IPS-20b (cell line): ENCODE results near the gene PTPN6.
A peak's percentile ranks its signal among the peaks of the same experiment; 100 is the strongest.

Source experiments
- H3K27ac ChIP-seq: one replicate; pipeline ENCODE4 v1.5.1; 2013; ENCODE audit warnings: low read length
- H3K27me3 ChIP-seq: 2 replicates; pipeline ENCODE4 v1.6.1; 2013; ENCODE audit warnings: mild to moderate bottlenecking, low read length, inconsistent platforms; ENCODE audit not compliant: insufficient read depth
- H3K36me3 ChIP-seq: 2 replicates; pipeline ENCODE4 v1.6.1; 2013; ENCODE audit warnings: low read depth, mild to moderate bottlenecking, inconsistent platforms, low read length, moderate library complexity; ENCODE audit not compliant: insufficient read depth
- H3K4me1 ChIP-seq: 2 replicates; pipeline ENCODE4 v1.6.1; 2013; ENCODE audit warnings: mild to moderate bottlenecking, control low read depth, inconsistent platforms, low read length, moderate library complexity; ENCODE audit not compliant: insufficient read depth
- H3K4me3 ChIP-seq: 2 replicates; pipeline ENCODE4 v1.5.1; 2013; ENCODE audit warnings: mild to moderate bottlenecking, low read length, inconsistent platforms
- H3K9ac ChIP-seq: 2 replicates; pipeline ENCODE4 v1.6.1; 2013; ENCODE audit warnings: low read depth, mild to moderate bottlenecking, inconsistent platforms, low read length, moderate library complexity
- H3K9me3 ChIP-seq: 2 replicates; pipeline ENCODE4 v1.6.1; 2013; ENCODE audit warnings: mild to moderate bottlenecking, low read depth, low read length, inconsistent platforms; ENCODE audit not compliant: insufficient read depth

Gene PTPN6

GRCh38 chr12:6925540-6926279, 25.4 kb upstream of the PTPN6 start:
- Histone ChIP-seq H3K4me1 (peaks cover 33% of the 10 kb centered on the region; the same call in 1 of the 2 replicates), H3K9me3 (no peaks in the 10 kb centered on the region), H3K4me3 (peak overlapping the region; percentile 74), H3K36me3 (peaks cover 41% of the 10 kb centered on the region), H3K27me3 (no peaks in the 10 kb centered on the region), H3K9ac (peak overlapping the region; percentile 70; the same call in 1 of the 2 replicates), H3K27ac (peak overlapping the region; percentile 64)

- Histone ChIP-seq H3K4me3 (peak within 1 kb of the TSS; percentile 97), H3K9me3 (no peaks in the 10 kb centered on the region), H3K27ac (peak within 1 kb of the TSS; percentile 64), H3K36me3 (peaks cover 29% of the 10 kb centered on the region), H3K9ac (peak within 1 kb of the TSS; percentile 90), H3K4me1 (peaks cover 33% of the 10 kb centered on the region; the same call in 1 of the 2 replicates), H3K27me3 (no peaks in the 10 kb centered on the region)
These were observed 23.7 kb upstream of the PTPN6 start, which contains the start of gene ATN1 for GRCh38 chr12:6927379-6928021. ATN1 (plus strand) TSS chr12:6927959; CDS start chr12:6934002, 6,043 bp downstream.

DNA sequence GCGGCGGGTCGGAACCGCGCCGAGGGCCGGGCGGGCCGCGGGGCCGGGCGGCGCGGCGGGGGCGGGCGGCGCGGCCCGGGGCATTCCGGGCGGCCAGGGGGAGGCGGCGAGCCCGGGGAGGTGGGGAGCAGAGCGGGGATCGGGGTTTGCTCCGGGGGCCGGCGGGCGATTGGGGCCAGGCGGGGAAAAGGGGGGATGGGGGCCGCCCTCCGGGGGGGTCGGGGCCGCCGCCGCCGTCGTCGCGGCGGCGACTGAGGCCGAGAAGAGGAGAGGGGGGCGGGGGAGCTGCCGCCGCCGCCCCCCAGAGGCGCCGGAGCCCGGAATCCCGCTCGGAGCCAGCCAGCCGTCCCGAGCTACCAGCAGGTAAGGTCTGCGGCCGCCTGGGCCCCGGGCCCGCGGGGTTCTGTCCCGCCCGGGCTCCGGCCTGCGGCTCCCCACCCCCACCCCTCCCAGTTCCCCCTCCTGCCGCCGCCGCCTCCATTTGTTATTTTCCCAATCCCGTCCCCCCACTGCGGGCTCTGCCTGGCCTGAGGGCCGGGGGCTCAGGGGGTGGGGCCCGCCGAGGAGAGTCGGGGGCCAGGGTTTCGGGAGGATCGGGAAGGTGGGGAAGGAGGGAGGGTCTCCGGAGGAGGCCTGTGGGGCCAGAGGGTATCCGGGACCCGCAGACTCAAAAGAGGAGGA, 23.0 kb upstream of the PTPN6 start:
- Histone ChIP-seq H3K27me3 (no peaks in the 10 kb centered on the region), H3K4me3 (peak overlapping the region; percentile 97), H3K4me1 (peaks cover 33% of the 10 kb centered on the region; the same call in 1 of the 2 replicates), H3K9ac (peak overlapping the region; percentile 90), H3K9me3 (no peaks in the 10 kb centered on the region), H3K36me3 (peaks cover 29% of the 10 kb centered on the region; the same call in 1 of the 2 replicates), H3K27ac (peak overlapping the region; percentile 53)

DNA sequence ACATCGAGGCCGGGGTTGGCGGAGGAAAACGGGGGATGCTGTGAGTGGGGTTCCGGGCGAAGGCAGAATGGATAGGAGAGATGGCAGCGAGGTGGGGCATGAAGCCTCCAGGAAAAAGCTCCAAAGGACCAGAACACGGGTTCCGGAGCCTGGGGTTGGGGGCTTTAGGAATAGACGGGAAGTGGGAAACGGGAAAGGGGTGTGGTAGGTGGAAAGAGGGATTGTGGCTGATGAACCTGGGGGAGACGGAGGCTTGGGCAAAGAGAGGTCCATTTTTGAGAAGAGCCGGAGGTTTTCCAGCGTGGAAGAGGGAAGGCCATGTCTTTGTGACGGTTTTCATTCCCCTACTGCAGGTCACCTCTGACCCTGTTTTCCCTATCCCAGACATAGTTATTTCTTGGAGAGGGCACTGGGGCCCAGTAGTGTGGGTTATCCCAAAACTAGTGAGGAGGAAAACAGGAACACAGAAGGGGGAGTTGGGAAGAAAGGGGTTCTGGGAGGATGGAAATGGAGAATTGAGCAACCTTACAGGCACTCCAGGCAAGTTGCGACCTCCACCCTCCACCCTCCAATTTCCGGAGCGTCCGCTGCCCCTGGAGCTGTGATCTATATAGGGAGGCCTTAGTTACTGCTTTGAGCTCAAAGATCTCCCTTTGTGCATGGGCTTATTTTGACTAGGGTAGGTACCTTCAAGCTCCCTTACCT, 22.3 kb upstream of the PTPN6 start:
- Histone ChIP-seq H3K36me3 (peaks cover 29% of the 10 kb centered on the region), H3K9me3 (no peaks in the 10 kb centered on the region), H3K9ac (peak overlapping the region; percentile 90), H3K27me3 (no peaks in the 10 kb centered on the region), H3K4me3 (peak overlapping the region; percentile 97), H3K4me1 (peaks cover 33% of the 10 kb centered on the region; the same call in 1 of the 2 replicates), H3K27ac (peak overlapping the region; percentile 53)

GRCh38 chr12:6929466-6930452, 21.4 kb upstream of the PTPN6 start:
- H3K9me3 ChIP-seq = no peaks in the 10 kb centered on the region
- H3K9ac ChIP-seq = peak overlapping the region; percentile 90; the same call in 1 of the 2 replicates
- H3K4me3 ChIP-seq = peak overlapping the region; percentile 97
- H3K4me1 ChIP-seq = peaks cover 29% of the 10 kb centered on the region; the same call in 1 of the 2 replicates
- no peak overlapping the region for H3K27ac ChIP-seq
- peaks cover 35% of the 10 kb centered on the region for H3K36me3 ChIP-seq
- H3K27me3 ChIP-seq = no peaks in the 10 kb centered on the region

DNA sequence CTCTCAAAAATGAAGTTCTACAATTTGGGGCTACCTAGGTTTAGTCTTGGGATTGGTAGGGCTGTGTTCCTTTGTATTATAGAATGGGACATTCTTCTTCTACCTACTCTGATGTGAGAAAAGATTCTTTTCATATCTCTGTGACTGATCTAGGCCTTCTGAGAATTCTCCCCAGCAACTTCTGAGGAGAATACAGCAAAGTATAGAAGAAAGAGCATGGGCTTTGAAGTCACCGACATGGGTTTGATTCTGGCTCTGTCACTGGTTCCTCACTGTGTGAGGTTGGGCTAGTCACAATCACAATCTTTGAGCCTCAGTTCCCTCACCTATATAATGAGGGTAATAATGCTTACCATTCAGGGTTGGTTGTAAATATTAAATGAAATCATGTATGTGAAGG, 18.4 kb upstream of the PTPN6 start:
- peaks cover 49% of the 10 kb centered on the region for H3K36me3 ChIP-seq
- no peak overlapping the region for H3K27ac ChIP-seq
- H3K4me3 ChIP-seq = no peak overlapping the region
- H3K9ac ChIP-seq = no peak overlapping the region; the same call in 1 of the 2 replicates
- H3K27me3 ChIP-seq = no peaks in the 10 kb centered on the region
- no peaks in the 10 kb centered on the region for H3K9me3 ChIP-seq
- peaks cover 12% of the 10 kb centered on the region; the same call in 1 of the 2 replicates for H3K4me1 ChIP-seq

GRCh38 chr12:6934110-6934509, 17.0 kb upstream of the PTPN6 start:
- peaks cover 15% of the 10 kb centered on the region; the same call in 1 of the 2 replicates for H3K4me1 ChIP-seq
- H3K36me3 ChIP-seq = peaks cover 58% of the 10 kb centered on the region
- no peak overlapping the region for H3K27ac ChIP-seq
- no peak overlapping the region for H3K4me3 ChIP-seq
- no peak overlapping the region for H3K9ac ChIP-seq
- H3K27me3 ChIP-seq = no peaks in the 10 kb centered on the region
- H3K9me3 ChIP-seq = no peaks in the 10 kb centered on the region

- H3K4me3 ChIP-seq = no peak overlapping the region
- H3K9ac ChIP-seq = no peak overlapping the region
- no peak overlapping the region for H3K27ac ChIP-seq
- no peaks in the 10 kb centered on the region for H3K27me3 ChIP-seq
- H3K4me1 ChIP-seq = peaks cover 4% of the 10 kb centered on the region; the same call in 1 of the 2 replicates
- H3K36me3 ChIP-seq = peaks cover 63% of the 10 kb centered on the region
- no peaks in the 10 kb centered on the region for H3K9me3 ChIP-seq
These were observed 15.6 kb upstream of the PTPN6 start for GRCh38 chr12:6935371-6936193.

DNA sequence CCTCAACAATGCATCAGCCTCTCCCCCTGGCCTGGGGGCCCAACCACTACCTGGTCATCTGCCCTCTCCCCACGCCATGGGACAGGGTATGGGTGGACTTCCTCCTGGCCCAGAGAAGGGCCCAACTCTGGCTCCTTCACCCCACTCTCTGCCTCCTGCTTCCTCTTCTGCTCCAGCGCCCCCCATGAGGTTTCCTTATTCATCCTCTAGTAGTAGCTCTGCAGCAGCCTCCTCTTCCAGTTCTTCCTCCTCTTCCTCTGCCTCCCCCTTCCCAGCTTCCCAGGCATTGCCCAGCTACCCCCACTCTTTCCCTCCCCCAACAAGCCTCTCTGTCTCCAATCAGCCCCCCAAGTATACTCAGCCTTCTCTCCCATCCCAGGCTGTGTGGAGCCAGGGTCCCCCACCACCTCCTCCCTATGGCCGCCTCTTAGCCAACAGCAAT, 14.9 kb upstream of the PTPN6 start:
- Histone ChIP-seq H3K4me3 (no peak overlapping the region), H3K9ac (no peak overlapping the region), H3K27ac (no peak overlapping the region), H3K4me1 (peaks cover 4% of the 10 kb centered on the region; the same call in 1 of the 2 replicates), H3K27me3 (no peaks in the 10 kb centered on the region), H3K36me3 (peaks cover 69% of the 10 kb centered on the region), H3K9me3 (no peaks in the 10 kb centered on the region)
